ENCODE measurements around the gene SNX14. TPM values are rescaled to one million over a fixed set of nuclear protein-coding genes. Genes with fewer than 3 reads are reported as not detected.

The SNX14 gene
- polyA plus RNA-seq, 3 donors: 105 to 141 (median 141) TPM

Other genes with a start within 250 kb of the SNX14 start
- 1 to 10 TPM; 3.3 to 4.7 (median 4.6) TPM for gene NT5E, start 143.8 kb downstream of the SNX14 start, polyA plus RNA-seq (ENCODE audit: insufficient read length in 3 of 3)
- 100 to 1,000 TPM; 155 to 201 (median 177) TPM for gene SYNCRIP, start 49.0 kb upstream of the SNX14 start, polyA plus RNA-seq (ENCODE audit: insufficient read length in 3 of 3)

All from renal cortex interstitium (tissue), 3 donors.